BLaER1 (cell line): ENCODE measurements around the gene KLHL17.

ENCODE experiments used
- H3K27ac ChIP-seq: shearing (Covaris generic); formaldehyde crosslinking; 2 replicates; pipeline ENCODE4 v1.8.1; 2022
- H3K27me3 ChIP-seq: shearing (Covaris generic); formaldehyde crosslinking; 2 replicates; pipeline ENCODE4 v1.8.1; 2022
- H3K36me3 ChIP-seq: shearing (Covaris generic); formaldehyde crosslinking; 2 replicates; pipeline ENCODE4 v1.8.1; 2022
- H3K4me1 ChIP-seq: shearing (Covaris generic); formaldehyde crosslinking; 2 replicates; pipeline ENCODE4 v1.8.1; 2022
- H3K4me2 ChIP-seq: shearing (Covaris generic); formaldehyde crosslinking; 2 replicates; pipeline ENCODE4 v1.8.1; 2022
- H3K4me3 ChIP-seq: shearing (Covaris generic); formaldehyde crosslinking; 2 replicates; pipeline ENCODE4 v1.8.1; 2022
- H3K9ac ChIP-seq: shearing (Covaris generic); formaldehyde crosslinking; 2 replicates; pipeline ENCODE4 v1.8.1; 2022
- H3K9me3 ChIP-seq: shearing (Covaris generic); formaldehyde crosslinking; 2 replicates; pipeline ENCODE4 v1.8.1; 2022
- H4K20me1 ChIP-seq: shearing (Covaris generic); formaldehyde crosslinking; 2 replicates; pipeline ENCODE4 v1.8.1; 2022
- Cebpa-rat ChIP-seq: shearing (Covaris generic); IDR thresholded peaks from 2 replicates; pipeline ENCODE4 v1.8.1; 2022

The KLHL17 gene

DNA sequence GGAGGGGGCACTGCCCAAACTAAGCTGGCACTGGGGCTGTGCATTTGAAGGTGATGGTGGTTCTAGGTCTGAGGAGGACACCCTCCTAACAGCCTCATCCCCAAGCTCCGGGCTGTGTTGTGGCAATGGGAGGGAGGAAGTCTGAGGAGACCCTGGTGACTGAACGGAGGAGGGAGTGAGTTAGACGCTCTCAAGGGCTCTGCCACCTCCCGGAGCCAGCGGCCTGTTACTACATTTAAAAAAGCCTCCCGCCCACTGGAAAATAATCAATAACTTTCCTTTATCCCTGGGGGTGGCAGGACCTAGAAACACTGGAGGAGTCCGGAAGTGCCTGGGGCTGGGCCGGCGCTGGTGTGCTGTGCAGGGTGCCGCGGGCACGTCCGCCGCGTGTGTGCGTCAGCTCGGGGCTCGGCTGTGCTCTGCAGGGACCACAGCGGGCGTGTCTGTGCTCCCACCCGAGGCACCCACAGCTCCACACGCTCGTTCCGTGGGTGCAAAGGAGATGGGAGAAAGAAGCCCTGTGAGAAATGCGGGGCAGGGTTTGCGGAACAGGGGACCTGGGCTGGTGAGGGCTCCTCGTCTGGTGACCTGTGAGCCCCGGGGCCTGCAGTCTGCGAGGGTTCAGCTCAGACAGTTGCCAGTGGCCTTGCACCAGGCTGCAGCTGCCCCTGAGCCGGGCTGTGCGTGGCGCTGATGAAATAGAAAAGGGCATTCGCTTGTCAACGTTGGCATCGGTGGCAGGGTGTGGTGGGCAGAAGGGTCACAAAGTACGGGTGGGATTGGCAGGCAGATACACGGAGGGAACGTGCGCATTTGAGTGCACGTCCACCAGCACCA is 31.3 kb upstream of the KLHL17 start:
- Histone ChIP-seq H3K4me2 (peak overlapping the region; percentile 26; the same call in 1 of the 2 replicates), H3K27me3 (peaks cover 58% of the 10 kb centered on the region), H3K36me3 (no peaks in the 10 kb centered on the region), H3K9me3 (no peaks in the 10 kb centered on the region), H4K20me1 (peaks cover 56% of the 10 kb centered on the region), H3K4me1 (peaks cover 77% of the 10 kb centered on the region), H3K4me3 (no peak overlapping the region), H3K9ac (no peak overlapping the region), H3K27ac (no peak overlapping the region)
- no peak for TF ChIP-seq Cebpa-rat

DNA sequence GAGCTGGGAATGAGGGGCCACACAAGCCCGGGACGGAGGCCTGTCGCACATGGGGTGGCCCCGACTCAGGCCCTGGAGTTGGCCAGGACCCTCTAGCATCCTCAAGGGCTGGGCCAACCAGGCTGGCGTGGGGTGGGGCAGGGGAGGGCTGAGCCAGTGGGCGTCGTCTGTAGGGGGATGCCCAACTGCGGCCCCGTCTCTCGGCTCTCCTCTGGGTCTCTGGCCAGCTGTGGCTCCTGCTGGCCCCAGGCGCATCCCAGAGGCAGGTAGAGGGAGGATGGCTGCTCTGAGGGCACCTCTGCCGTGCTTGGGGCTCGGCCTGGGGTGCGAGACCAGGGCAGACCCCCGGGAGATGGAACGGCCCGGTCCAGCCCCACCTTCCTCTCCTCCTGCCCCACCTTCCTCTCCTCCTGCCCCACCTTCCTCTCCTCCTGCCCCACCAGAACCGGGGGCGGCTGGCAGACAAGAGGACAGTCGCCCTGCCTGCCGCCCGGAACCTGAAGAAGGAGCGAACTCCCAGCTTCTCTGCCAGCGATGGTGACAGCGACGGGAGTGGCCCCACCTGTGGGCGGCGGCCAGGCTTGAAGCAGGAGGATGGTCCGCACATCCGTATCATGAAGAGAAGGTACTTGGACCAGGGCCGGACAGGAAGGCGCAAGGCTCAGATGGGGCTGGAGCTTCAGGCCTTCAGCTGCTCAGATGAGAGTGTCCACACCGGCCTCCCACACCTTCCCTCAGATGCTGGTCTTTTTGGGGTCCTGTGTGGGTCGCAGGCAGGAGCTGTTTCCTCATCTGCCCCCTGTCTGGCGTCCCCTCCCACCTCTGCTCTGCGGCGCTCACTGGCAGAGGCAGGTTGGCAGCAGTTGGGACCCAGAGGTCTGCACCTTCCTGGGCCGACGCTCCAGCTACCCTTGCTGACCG is 30.4 kb upstream of the KLHL17 start:
- peak overlapping the region; percentile 86 for H3K4me2 ChIP-seq
- H4K20me1 ChIP-seq, result peaks cover 57% of the 10 kb centered on the region
- TF ChIP-seq Cebpa-rat, result no peak
- peaks cover 52% of the 10 kb centered on the region for H3K27me3 ChIP-seq
- no peaks in the 10 kb centered on the region for H3K36me3 ChIP-seq
- no peaks in the 10 kb centered on the region for H3K9me3 ChIP-seq
- no peak overlapping the region for H3K27ac ChIP-seq
- peak overlapping the region; percentile 34; the same call in 1 of the 2 replicates for H3K9ac ChIP-seq
- no peak overlapping the region for H3K4me3 ChIP-seq
- H3K4me1 ChIP-seq, result peaks cover 69% of the 10 kb centered on the region

DNA sequence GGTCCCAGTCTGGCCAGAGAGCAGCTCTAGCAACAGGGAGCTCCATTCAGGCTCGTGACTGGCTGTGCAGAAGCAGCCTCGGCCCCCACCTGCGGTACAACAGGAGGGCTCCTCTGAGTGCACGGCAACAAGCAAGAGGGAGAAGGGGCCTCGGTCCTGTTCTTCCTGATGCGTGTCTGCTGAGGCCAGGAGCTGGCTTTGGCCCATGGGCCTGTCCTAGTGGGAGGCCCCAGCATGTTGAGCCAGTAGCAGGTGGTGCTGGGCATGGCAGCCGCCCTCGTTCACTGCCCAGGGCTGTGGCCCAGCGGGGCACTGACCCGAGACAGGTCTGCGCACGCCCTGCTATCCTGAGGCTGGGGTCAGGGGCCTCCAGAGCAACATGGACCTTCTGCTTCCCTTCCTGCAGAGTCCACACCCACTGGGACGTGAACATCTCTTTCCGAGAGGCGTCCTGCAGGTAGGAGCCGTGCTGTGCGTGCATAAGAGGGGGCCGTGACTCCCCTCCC is 29.7 kb upstream of the KLHL17 start:
- peaks cover 58% of the 10 kb centered on the region for H4K20me1 ChIP-seq
- no peaks in the 10 kb centered on the region for H3K36me3 ChIP-seq
- H3K4me3 ChIP-seq, result no peak overlapping the region
- peaks cover 69% of the 10 kb centered on the region for H3K4me1 ChIP-seq
- peaks cover 52% of the 10 kb centered on the region for H3K27me3 ChIP-seq
- H3K27ac ChIP-seq, result no peak overlapping the region
- no peak for TF ChIP-seq Cebpa-rat
- no peaks in the 10 kb centered on the region for H3K9me3 ChIP-seq
- H3K9ac ChIP-seq, result peak overlapping the region; percentile 34; the same call in 1 of the 2 replicates
- peak overlapping the region; percentile 86 for H3K4me2 ChIP-seq

DNA sequence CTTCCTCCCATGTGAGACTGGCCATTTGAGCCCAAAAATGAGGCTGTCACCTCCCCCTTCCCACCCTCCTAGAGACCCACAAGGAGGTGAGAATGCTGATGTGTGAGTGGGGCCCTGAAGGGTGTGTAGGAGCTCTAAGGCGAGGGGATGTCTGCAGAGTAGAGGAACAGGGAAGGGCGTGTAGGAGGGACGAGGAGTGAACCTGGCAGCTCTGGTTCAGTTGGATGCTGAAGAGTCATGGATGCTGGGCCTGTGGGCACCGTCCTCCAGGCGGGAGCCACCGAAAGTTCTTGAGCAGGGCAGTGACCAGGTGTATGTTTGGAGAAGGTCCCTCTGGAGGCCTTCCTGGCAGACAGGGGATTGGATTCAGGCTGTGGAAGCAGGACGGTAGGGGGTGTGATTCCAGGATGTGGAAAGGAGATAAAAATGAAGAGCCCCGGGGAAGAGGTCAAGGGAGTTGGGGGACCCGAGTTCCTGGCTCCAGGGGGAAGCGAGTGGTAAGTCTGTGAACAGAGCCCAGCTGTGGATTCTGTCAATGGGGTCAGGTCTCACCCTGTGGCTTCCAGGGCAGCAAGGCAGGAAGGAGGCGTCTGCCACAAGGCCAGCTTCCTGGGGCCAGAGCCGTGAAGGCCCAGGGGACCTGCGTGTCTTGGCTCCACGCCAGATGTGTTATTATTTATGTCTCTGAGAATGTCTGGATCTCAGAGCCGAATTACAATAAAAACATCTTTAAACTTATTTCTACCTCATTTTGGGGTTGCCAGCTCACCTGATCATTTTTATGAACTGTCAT is 28.8 kb upstream of the KLHL17 start:
- peaks cover 52% of the 10 kb centered on the region for H3K27me3 ChIP-seq

DNA sequence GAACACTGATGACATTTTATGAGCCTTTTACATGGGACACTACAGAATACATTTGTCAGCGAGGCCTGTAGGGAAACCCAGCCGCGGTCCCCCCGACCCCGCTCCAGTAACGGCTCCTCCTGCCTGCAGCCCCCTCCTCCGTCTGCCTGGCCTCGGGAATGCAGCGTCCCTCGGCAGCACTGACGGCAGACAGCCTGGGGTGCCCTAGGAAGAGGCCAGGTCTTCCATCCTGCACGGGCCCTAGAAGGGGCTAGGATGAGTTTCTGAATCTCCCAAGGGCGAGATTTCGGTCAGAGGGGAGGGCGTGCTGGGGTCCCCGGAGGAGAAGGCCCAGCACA is 28.2 kb upstream of the KLHL17 start:
- no peak for TF ChIP-seq Cebpa-rat
- Histone ChIP-seq H4K20me1 (peaks cover 56% of the 10 kb centered on the region), H3K4me1 (peaks cover 68% of the 10 kb centered on the region)

More for the DNA sequence above, 28.8 kb upstream of the KLHL17 start:
- Histone ChIP-seq H3K9me3 (no peaks in the 10 kb centered on the region), H3K4me1 (peaks cover 69% of the 10 kb centered on the region), H4K20me1 (peaks cover 58% of the 10 kb centered on the region), H3K9ac (peak overlapping the region; percentile 3; the same call in 1 of the 2 replicates), H3K4me3 (no peak overlapping the region), H3K36me3 (no peaks in the 10 kb centered on the region), H3K4me2 (peak overlapping the region; percentile 86), H3K27ac (no peak overlapping the region)
- TF ChIP-seq Cebpa-rat, result no peak

DNA sequence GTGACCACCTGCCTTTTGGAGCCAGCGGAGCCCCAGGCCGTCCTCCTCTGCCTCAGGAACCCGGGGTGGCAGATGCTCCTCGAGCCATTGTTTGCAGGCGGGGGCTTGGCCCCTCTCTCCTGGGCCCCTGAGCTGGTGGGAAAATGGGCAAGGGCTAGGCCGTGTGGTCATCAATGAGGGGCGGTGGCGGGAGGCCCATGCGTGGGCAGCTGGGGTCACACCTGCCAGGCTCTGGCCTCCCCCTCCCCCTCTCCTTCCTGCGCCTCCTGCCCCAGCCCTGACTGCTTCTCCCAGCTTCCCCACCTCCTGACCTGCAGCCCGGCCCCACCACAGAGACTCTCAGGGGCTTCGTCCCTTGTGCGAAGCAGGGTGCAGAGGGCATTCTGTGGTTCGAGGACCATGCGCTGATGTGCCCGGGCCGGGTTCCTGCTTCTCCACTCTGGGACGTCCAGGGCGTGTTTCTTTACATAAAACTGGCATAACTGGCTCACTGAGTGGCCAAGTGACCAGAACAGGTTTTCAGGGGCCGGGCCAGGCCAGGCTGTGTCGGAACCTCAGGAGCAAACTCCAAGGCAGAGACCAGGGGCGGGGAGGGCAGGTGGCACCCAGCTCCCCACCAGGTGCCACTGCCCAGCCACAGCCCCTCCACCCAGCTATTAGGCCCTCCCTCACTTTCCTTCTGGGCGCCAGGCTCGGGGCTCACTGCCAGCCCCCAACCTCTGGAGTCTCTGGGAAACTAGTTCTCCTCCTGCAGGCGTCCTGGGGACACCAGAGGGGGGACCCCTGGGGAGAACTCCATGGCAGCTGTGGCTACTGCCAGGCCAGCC is 27.4 kb upstream of the KLHL17 start:
- Histone ChIP-seq H3K4me3 (no peak overlapping the region), H4K20me1 (peaks cover 53% of the 10 kb centered on the region), H3K9ac (0 out of 2 replicates have a peak overlapping the region, but pooled peaks have one; percentile 5), H3K36me3 (no peaks in the 10 kb centered on the region), H3K27me3 (peaks cover 44% of the 10 kb centered on the region), H3K9me3 (no peaks in the 10 kb centered on the region), H3K27ac (no peak overlapping the region), H3K4me1 (peaks cover 65% of the 10 kb centered on the region), H3K4me2 (peak overlapping the region; percentile 86)
- no peak for TF ChIP-seq Cebpa-rat

More for the DNA sequence above, 28.2 kb upstream of the KLHL17 start:
- H3K9me3 ChIP-seq, result no peaks in the 10 kb centered on the region
- no peak overlapping the region for H3K4me3 ChIP-seq
- H3K4me2 ChIP-seq, result peak overlapping the region; percentile 86
- no peaks in the 10 kb centered on the region for H3K36me3 ChIP-seq
- H3K9ac ChIP-seq, result 0 out of 2 replicates have a peak overlapping the region, but pooled peaks have one; percentile 5
- H3K27me3 ChIP-seq, result peaks cover 51% of the 10 kb centered on the region
- no peak overlapping the region for H3K27ac ChIP-seq

DNA sequence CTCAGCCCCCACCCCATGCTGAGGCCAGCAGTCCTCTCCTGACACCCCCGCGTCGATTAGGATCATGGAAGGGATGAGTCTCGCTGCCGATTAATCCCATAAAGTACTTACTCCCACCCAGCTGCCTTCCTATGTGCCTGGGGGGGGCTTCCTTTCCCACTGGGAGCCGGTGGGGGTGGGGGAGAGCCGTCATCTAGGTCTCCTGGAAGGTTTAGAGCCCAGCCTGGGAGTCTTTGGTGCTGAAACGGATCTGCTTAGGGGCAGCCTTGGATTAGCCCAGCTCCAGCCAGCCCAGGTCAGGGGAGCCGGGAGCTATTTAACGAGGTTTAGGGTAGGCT is 26.8 kb upstream of the KLHL17 start:
- Histone ChIP-seq H3K27ac (no peak overlapping the region), H3K36me3 (no peaks in the 10 kb centered on the region), H3K4me2 (peak overlapping the region; percentile 86; the same call in 1 of the 2 replicates), H3K27me3 (peaks cover 48% of the 10 kb centered on the region), H4K20me1 (peaks cover 55% of the 10 kb centered on the region), H3K4me3 (no peak overlapping the region), H3K9me3 (no peaks in the 10 kb centered on the region), H3K4me1 (peaks cover 68% of the 10 kb centered on the region), H3K9ac (no peak overlapping the region)
- TF ChIP-seq Cebpa-rat, result no peak

DNA sequence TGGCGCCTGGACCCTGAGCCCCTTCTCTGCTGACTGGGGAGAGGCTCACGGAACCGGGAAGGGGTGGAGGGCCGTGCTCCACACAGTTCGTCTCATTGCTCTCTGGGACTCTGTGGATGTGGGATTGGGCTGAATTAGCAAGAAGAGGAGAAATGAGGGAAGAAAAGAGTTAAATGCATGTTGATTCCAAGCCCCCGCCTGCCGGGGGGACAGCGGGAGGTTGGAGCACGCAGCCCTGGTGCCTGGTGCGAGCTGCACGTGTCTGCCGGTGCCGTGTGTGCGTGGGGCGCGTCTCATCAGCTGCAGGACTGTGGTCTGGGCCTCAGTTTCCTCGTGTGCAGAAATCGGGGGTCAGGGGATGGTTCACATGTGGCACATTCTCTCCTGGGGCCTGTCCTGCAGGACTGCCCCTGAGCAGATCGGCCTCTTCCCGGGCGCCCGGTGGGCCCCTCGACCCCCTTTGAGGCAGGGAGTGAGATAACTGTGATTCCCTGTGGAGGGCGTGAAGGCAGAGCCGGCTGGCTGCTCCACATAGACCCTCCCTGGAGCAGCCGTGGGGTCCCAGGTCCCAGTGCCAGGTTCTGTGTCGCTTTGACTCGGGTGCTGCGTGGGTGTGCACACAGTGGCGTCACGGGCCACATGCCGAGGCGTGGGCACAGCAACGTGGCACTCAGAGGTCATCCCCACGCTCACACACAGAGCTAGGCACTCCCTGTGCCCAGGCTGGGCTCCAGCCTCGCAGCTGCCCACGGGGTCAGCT is 25.2 kb upstream of the KLHL17 start:
- H3K4me2 ChIP-seq, result peak overlapping the region; percentile 59
- no peaks in the 10 kb centered on the region for H3K9me3 ChIP-seq
- peaks cover 58% of the 10 kb centered on the region for H3K27me3 ChIP-seq
- H3K9ac ChIP-seq, result no peak overlapping the region
- H3K27ac ChIP-seq, result no peak overlapping the region
- no peaks in the 10 kb centered on the region for H3K36me3 ChIP-seq
- no peak for TF ChIP-seq Cebpa-rat
- peaks cover 69% of the 10 kb centered on the region for H4K20me1 ChIP-seq
- no peak overlapping the region for H3K4me3 ChIP-seq
- peaks cover 81% of the 10 kb centered on the region for H3K4me1 ChIP-seq
